ENCODE results near the gene SLC35A4.
"Not testable (repeated sequence)": the region's sequence is repeated elsewhere in the genome, so short reads cannot be mapped to it uniquely, and the experiment has no call there.

The SLC35A4 gene

GRCh38 chr5:140560227-140560626 is 4.4 kb upstream of the SLC35A4 start:
- DNase-seq = no peak

GRCh38 chr5:140561753-140562523 is 2.7 kb upstream of the SLC35A4 start:
- peak; percentile 8 for DNase-seq

- DNase-seq = no peak
Measured at GRCh38 chr5:140563596-140563995, 1.0 kb upstream of the SLC35A4 start.

DNA sequence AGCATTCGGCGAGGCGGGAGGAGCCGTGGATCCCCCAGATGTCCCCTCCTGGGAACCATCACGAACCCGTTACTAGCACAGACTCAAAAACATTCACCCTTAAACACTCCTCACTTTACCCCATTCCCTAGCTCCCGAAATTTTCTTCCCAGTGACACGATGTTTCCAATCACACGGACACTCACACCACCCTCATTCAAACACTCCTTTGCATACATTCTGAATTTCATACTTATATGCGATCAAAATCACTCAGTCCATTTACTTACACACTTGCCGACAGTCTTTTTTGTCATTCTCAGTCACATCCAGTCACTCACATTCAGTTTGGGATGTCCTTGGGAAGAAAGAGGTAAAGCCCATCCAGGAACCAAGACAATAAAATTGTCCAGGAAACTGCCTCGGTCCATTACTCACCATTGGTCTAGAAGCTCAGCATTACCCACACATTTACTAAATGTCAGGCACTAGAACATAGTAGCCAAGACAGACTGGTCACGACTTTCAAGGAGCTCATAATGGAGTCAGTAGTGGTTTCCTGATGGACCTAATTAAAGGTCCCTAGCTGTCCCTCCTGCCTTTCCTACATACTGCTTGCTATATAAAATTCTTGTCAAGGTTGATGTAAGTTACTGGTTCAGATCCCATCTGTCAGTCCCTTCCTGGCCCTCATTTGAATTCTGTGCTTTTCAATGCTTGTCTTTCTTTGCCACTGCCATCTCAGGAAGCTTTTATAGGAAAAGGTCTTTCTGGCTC is 574 bp downstream of the SLC35A4 start:
- DNase-seq = no peak

DNA sequence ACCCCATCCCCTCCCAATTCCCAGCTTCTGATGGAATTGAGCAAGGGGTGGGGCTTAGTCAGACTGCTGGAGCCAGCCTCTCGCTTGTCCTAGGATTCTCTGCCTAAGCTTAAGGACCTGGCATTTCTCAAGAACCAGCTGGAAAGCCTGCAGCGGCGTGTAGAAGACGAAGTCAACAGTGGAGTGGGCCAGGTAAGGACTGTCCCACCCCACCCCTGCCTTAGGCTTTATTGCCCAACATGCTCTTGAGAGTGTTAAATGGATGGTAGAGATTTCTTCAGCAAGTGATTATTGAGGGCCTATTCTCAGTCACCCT is 1.1 kb downstream of the SLC35A4 start:
- DNase-seq = no peak

DNA sequence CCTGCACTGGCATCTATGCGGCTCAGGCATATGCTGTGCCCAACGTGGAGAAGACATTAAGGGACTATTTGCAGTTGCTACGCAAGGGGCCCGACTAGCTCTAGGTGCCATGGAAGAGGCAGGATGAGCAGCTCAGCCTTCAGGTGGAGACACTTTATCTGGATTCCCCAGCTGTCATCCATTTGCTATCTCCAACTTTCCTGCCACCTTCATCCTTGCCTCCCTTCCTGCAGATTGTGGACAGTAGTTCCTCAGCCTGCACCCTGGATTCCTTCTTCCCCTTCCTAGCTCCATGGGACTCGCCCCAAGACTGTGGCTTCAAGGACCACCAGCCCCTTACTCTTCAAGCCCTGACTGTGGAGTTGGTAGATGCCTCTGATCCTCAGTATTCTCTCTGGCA is 2.0 kb downstream of the SLC35A4 start:
- DNase-seq = no peak

DNA sequence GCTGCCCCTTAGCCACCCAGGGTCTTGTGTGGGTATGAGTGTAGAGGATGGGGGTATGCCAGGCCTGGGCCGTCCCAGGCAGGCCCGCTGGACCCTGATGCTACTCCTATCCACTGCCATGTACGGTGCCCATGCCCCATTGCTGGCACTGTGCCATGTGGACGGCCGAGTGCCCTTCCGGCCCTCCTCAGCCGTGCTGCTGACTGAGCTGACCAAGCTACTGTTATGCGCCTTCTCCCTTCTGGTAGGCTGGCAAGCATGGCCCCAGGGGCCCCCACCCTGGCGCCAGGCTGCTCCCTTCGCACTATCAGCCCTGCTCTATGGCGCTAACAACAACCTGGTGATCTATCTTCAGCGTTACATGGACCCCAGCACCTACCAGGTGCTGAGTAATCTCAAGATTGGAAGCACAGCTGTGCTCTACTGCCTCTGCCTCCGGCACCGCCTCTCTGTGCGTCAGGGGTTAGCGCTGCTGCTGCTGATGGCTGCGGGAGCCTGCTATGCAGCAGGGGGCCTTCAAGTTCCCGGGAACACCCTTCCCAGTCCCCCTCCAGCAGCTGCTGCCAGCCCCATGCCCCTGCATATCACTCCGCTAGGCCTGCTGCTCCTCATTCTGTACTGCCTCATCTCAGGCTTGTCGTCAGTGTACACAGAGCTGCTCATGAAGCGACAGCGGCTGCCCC is 2.6 kb downstream of the SLC35A4 start:
- DNase-seq = no peak

DNA sequence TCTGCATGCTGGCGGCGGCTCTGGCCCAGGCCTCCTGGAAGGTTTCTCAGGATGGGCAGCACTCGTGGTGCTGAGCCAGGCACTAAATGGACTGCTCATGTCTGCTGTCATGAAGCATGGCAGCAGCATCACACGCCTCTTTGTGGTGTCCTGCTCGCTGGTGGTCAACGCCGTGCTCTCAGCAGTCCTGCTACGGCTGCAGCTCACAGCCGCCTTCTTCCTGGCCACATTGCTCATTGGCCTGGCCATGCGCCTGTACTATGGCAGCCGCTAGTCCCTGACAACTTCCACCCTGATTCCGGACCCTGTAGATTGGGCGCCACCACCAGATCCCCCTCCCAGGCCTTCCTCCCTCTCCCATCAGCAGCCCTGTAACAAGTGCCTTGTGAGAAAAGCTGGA is 3.2 kb downstream of the SLC35A4 start:
- DNase-seq = no peak

GRCh38 chr5:140568443-140569063 is 3.9 kb downstream of the SLC35A4 start:
- DNase-seq = no peak

DNA sequence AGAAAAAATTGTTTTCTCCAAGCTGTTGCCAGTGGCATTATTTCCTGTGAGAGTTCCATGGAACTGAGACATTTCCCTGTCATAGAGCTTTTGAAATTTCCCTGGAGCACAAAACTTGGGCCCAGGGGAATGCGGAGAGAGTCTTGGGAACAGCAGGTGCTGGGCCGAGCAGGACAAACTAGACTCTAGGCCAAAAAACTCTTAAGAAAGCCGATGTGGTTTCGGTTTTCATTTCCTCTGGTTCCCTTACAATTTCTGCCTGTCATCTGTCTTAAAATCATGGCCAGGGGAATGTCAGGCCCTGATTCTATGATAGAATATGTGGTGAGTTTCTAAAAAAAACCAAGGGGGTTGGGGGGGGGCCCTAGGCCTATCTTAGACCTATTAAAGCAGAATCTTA is 4.6 kb downstream of the SLC35A4 start:
- no peak for DNase-seq

GRCh38 chr5:140570058-140570457 is 5.4 kb downstream of the SLC35A4 start:
- no peak for DNase-seq

DNA sequence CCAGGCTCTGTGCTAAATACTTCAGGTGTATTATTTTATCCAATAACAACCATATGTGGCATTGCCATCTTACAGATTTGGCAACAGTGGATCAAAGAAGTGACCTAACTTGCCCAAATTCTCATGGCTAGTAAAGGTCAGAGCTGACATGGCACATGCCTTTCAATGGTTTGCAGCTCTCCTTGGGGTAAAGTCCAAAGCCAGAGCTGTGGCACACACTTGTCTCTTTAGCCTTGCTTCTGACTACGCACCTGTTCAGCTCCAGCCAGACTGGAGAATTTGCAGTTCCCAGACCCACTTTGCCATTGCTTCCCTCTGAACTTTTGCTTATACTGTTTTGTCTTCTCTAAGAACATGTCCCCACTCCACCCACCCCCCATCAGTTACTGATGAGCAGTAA is 5.9 kb downstream of the SLC35A4 start:
- no peak for DNase-seq

GRCh38 chr5:140571105-140571504 is 6.5 kb downstream of the SLC35A4 start:
- DNase-seq = no peak

GRCh38 chr5:140573683-140574082 is 9.1 kb downstream of the SLC35A4 start:
- no peak for DNase-seq

DNA sequence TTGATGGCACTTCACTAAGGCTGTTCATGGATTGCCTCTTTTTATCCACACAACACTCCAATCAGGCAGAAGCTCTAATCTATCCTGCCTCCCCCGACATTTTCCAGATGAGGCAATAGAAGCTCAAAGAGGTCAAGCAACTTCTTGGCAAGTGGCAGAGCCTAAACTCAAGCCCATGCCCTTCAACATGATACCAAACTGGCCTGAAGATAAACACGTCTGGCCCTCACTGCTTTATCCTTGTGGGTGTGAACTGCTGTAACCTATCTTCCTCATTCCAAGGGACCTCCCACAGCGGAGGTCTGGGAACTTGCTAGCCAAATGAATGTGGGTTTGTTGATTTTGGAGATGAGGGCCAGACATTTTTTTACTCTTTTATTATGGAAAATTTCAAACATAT is 9.5 kb downstream of the SLC35A4 start:
- DNase-seq = no peak

GRCh38 chr5:140575309-140575708 is 10.7 kb downstream of the SLC35A4 start:
- no peak for DNase-seq

GRCh38 chr5:140576776-140577201 is 12.2 kb downstream of the SLC35A4 start:
- no peak for DNase-seq

DNA sequence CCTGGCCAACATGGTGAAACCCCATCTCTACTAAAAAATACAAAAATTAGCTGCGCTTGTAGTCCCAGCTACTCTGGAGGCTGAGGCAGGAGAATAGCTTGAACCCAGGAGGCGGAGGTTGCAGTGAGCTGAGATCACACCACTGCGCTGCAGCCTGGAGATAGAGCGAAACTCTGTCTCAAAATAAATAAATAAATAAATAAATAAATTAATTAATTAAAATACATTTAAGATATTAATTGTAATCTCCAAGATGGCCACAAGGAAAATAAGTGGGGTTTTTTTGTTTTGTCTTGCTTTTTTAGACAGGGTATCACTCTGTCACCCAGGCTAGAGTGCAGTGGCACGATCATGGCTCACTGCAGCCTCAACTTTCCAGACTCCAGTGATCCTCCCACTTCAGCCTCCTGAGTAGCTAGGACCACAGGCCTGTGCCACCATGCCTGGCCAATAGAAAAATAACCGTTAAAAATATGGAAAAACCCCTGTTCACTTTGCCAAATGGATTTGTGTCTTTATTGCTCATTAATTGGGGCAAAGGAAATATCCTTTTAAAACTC is 14.6 kb downstream of the SLC35A4 start:
- DNase-seq = not testable (repeated sequence)

- no peak for DNase-seq
Measured at GRCh38 chr5:140587495-140587894, 22.9 kb downstream of the SLC35A4 start.

- DNase-seq = no peak
Measured at GRCh38 chr5:140588311-140589070, 23.9 kb downstream of the SLC35A4 start.

GRCh38 chr5:140590861-140591260 is 26.2 kb downstream of the SLC35A4 start:
- no peak for DNase-seq

DNA sequence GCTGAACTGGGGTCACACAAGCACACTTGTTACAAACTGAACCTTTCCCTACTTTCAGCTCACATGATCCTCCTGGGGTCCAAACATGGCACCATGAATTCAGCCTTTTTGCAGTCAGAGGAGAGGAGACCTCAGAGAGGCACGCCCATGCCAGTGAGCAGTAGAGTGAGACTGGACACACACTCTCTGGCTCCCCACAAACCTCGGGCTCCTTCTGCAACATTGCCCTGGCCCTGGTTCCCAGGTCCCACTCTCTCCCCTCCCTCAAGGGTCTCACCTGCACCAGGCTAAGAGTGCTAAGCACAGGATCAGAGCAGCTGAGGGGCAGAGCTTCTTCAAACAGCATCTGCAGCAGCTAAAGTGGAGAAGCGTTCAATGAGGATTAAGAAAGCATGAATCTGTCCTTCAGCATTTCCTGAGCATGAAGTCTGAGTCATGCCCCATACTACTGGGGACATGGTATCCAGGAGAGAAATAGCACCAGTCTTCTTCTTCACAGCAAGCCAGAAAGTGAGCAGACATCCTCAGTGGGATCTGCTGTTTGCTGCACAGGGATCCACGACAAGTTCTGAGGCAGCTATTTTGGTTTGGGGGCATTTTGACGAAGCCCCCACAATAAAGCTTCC is 27.2 kb downstream of the SLC35A4 start:
- DNase-seq = no peak
